ENCODE data around the gene ANGPTL1.

DNA sequence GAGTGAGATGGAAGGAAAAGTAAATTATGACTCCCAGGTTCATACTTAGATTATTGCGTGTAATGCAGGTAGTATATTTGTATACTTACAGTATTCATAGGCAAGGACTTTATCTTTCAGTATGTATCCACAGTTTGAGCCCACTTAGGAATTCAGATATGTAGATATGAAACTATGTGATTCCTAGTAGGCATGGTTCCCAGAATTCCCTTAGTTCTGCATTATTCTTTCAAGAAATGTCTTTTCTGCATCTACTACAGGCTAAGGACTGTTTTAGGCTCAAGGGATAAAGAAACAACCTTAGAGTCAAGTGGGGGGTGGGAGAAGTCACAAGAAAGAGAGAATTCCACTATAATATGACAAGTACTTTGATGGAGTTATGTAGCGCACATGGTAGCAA is 13.8 kb downstream of the ANGPTL1 start:
- TF ChIP-seq, protein P1, sequence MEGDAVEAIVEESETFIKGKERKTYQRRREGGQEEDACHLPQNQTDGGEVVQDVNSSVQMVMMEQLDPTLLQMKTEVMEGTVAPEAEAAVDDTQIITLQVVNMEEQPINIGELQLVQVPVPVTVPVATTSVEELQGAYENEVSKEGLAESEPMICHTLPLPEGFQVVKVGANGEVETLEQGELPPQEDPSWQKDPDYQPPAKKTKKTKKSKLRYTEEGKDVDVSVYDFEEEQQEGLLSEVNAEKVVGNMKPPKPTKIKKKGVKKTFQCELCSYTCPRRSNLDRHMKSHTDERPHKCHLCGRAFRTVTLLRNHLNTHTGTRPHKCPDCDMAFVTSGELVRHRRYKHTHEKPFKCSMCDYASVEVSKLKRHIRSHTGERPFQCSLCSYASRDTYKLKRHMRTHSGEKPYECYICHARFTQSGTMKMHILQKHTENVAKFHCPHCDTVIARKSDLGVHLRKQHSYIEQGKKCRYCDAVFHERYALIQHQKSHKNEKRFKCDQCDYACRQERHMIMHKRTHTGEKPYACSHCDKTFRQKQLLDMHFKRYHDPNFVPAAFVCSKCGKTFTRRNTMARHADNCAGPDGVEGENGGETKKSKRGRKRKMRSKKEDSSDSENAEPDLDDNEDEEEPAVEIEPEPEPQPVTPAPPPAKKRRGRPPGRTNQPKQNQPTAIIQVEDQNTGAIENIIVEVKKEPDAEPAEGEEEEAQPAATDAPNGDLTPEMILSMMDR (IDR thresholded peaks at IDR 0.05): no peak
- TF ChIP-seq POLR2A (IDR thresholded peaks at IDR 0.05) (no peak), POLR2AphosphoS5 (IDR thresholded peaks at IDR 0.05) (no peak)
